ENCODE data around the gene TMTC4.
"Not testable (repeated sequence)": the region's sequence is repeated elsewhere in the genome, so short reads cannot be mapped to it uniquely, and the experiment has no call there.

TMTC4 gene

GRCh38 chr13:100619940-100620339, 54.7 kb downstream of the TMTC4 start:
- DNase-seq: no peak

GRCh38 chr13:100618897-100619296, 55.7 kb downstream of the TMTC4 start:
- DNase-seq: not testable (repeated sequence)

GRCh38 chr13:100613031-100613430, 61.6 kb downstream of the TMTC4 start:
- DNase-seq: no peak

- no peak for DNase-seq
Observed at GRCh38 chr13:100611678-100612492, 62.7 kb downstream of the TMTC4 start.

- no peak for DNase-seq
Observed at GRCh38 chr13:100610391-100611347, 63.9 kb downstream of the TMTC4 start.

- DNase-seq: no peak
Observed at GRCh38 chr13:100608906-100609305, 65.7 kb downstream of the TMTC4 start.

GRCh38 chr13:100608489-100608888, 66.1 kb downstream of the TMTC4 start:
- no peak for DNase-seq

- no peak for DNase-seq
Observed at GRCh38 chr13:100604918-100605710, 69.5 kb downstream of the TMTC4 start.

GRCh38 chr13:100602493-100603111, 72.0 kb downstream of the TMTC4 start:
- no peak for DNase-seq

GRCh38 chr13:100601716-100602115, 72.9 kb downstream of the TMTC4 start:
- DNase-seq: no peak

- no peak for DNase-seq
Observed at GRCh38 chr13:100600915-100601314, 73.7 kb downstream of the TMTC4 start.

- no peak for DNase-seq
Observed at GRCh38 chr13:100600461-100600860, 74.1 kb downstream of the TMTC4 start.

GRCh38 chr13:100597253-100597652, 77.3 kb downstream of the TMTC4 start:
- no peak for DNase-seq

- no peak for DNase-seq
Observed at GRCh38 chr13:100596516-100596915, 78.1 kb downstream of the TMTC4 start.

- no peak for DNase-seq
Observed at GRCh38 chr13:100594731-100595130, 79.9 kb downstream of the TMTC4 start.

- no peak for DNase-seq
Observed at GRCh38 chr13:100594255-100594654, 80.3 kb downstream of the TMTC4 start.

GRCh38 chr13:100589178-100589725, 85.3 kb downstream of the TMTC4 start:
- DNase-seq: no peak

- DNase-seq: peak; percentile 72
Observed at GRCh38 chr13:100588331-100589177, 86.0 kb downstream of the TMTC4 start, which contains the start of gene GGACT. GGACT (minus strand) TSS chr13:100588789; CDS start chr13:100532591, 56,198 bp downstream.

- no peak for DNase-seq
Observed at GRCh38 chr13:100584896-100585295, 89.7 kb downstream of the TMTC4 start.

GRCh38 chr13:100581504-100581903, 93.1 kb downstream of the TMTC4 start:
- no peak for DNase-seq

- DNase-seq: no peak
Observed at GRCh38 chr13:100581030-100581429, 93.6 kb downstream of the TMTC4 start.

Measured in NCI-H1092 treated with DMSO at 0.1 percent for 48 hours (cell line).